Uterus (tissue), 2 donors: ENCODE results near the gene FPR2.

ENCODE experiments used
- CTCF ChIP-seq, 4 experiments: fragments of 200-600 bp in 2 of 4; fragments of 450-650 bp in 2 of 4; sonication (generic) in 2 of 4; IDR thresholded peaks; one replicate each; pipeline ENCODE4 v1.5.1; 2016 to 2019; ENCODE audit warnings: antibody characterized with exemption in 4 of 4, mild to moderate bottlenecking in 2 of 4, moderate library complexity in 1 of 4
- POLR2A ChIP-seq, 2 donors: fragments of 450-650 bp; IDR thresholded peaks; one replicate each; pipeline ENCODE4 v1.6.1; 2016; ENCODE audit warnings: antibody characterized with exemption in 2 of 2, mild to moderate bottlenecking in 1 of 2, moderate library complexity in 1 of 2

DNA sequence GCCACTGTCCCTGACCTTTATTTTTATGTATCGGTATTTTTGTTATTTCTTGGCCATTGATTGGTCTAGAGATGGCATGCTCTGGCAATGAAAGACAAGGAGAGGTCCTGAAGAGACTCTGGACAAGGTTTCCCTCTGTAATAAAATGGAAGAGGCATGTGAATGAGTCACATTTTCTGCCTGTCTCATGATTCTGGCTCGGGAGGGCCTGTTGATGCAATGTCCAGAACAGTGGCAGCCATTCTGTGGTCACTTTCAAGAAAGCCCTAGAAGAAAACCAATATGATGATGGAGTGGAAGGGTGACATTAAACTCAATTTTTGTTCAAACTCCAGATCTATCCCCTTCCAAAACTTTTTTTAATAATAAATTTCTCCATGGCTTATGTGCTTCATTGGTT lies 32.0 kb downstream of the FPR2 start:
- TF ChIP-seq POLR2A (IDR thresholded peaks at IDR 0.05) (no peak), CTCF (IDR thresholded peaks at IDR 0.05) (no peak)
